ENCODE measurements around the gene CFAP57. TPM values are rescaled to one million over a fixed set of nuclear protein-coding genes. Genes with fewer than 3 reads are reported as not detected.

CFAP57 gene
- total and polyA plus RNA-seq, 2 experiments from 2014 or later = 0.09 TPM; not detected in 1

GRCh38 chr1:43233631-43234030 lies 61.5 kb downstream of the CFAP57 start:
- H3K27ac ChIP-seq = no peak overlapping the region
- H3K36me3 ChIP-seq = no peaks in the 10 kb centered on the region
- H3K27me3 ChIP-seq = no peaks in the 10 kb centered on the region
- H3K4me3 ChIP-seq = no peak overlapping the region
- no peak for DNase-seq (ENCODE audit: low read depth in 1 of 2, low spot score in 1 of 2)
- TF ChIP-seq CTCF (IDR thresholded peaks at IDR 0.05; ENCODE audit: low read depth, low read length) = no peak
- H3K4me1 ChIP-seq (ENCODE audit: low read depth) = peaks cover 3% of the 10 kb centered on the region
- H3K9me3 ChIP-seq (ENCODE audit: low read depth) = no peaks in the 10 kb centered on the region

GRCh38 chr1:43234267-43234666 lies 62.1 kb downstream of the CFAP57 start:
- TF ChIP-seq CTCF (IDR thresholded peaks at IDR 0.05; ENCODE audit: low read depth, low read length) = no peak
- no peaks in the 10 kb centered on the region for H3K36me3 ChIP-seq
- H3K27me3 ChIP-seq = no peaks in the 10 kb centered on the region
- no peaks in the 10 kb centered on the region for H3K9me3 ChIP-seq (ENCODE audit: low read depth)
- DNase-seq (ENCODE audit: low read depth in 1 of 2, low spot score in 1 of 2) = no peak
- no peak overlapping the region for H3K27ac ChIP-seq
- H3K4me1 ChIP-seq (ENCODE audit: low read depth) = peaks cover 3% of the 10 kb centered on the region
- H3K4me3 ChIP-seq = no peak overlapping the region

- H3K27ac ChIP-seq = no peak overlapping the region
- no peaks in the 10 kb centered on the region for H3K9me3 ChIP-seq (ENCODE audit: low read depth)
- no peak for TF ChIP-seq CTCF (IDR thresholded peaks at IDR 0.05; ENCODE audit: low read depth, low read length)
- peaks cover 3% of the 10 kb centered on the region for H3K4me1 ChIP-seq (ENCODE audit: low read depth)
- H3K27me3 ChIP-seq = no peaks in the 10 kb centered on the region
- no peak for DNase-seq (ENCODE audit: low read depth in 1 of 2, low spot score in 1 of 2)
- H3K36me3 ChIP-seq = no peaks in the 10 kb centered on the region
- H3K4me3 ChIP-seq = no peak overlapping the region
Measured at GRCh38 chr1:43235040-43235439, 62.9 kb downstream of the CFAP57 start.

GRCh38 chr1:43235451-43236121 lies 63.5 kb downstream of the CFAP57 start:
- TF ChIP-seq CTCF (IDR thresholded peaks at IDR 0.05; ENCODE audit: low read depth, low read length) = no peak
- Histone ChIP-seq H3K4me1 (ENCODE audit: low read depth) (peaks cover 3% of the 10 kb centered on the region), H3K9me3 (ENCODE audit: low read depth) (no peaks in the 10 kb centered on the region), H3K4me3 (no peak overlapping the region), H3K27me3 (no peaks in the 10 kb centered on the region), H3K36me3 (no peaks in the 10 kb centered on the region), H3K27ac (no peak overlapping the region)
- DNase-seq (ENCODE audit: low read depth in 1 of 2, low spot score in 1 of 2) = no peak

- no peaks in the 10 kb centered on the region for H3K27me3 ChIP-seq
- no peak overlapping the region for H3K4me3 ChIP-seq
- H3K9me3 ChIP-seq (ENCODE audit: low read depth) = no peaks in the 10 kb centered on the region
- DNase-seq (ENCODE audit: low read depth in 1 of 2, low spot score in 1 of 2) = no peak
- no peak overlapping the region for H3K27ac ChIP-seq
- no peak for TF ChIP-seq CTCF (IDR thresholded peaks at IDR 0.05; ENCODE audit: low read depth, low read length)
- H3K4me1 ChIP-seq (ENCODE audit: low read depth) = peaks cover 3% of the 10 kb centered on the region
- H3K36me3 ChIP-seq = no peaks in the 10 kb centered on the region
Measured at GRCh38 chr1:43237121-43237520, 65.0 kb downstream of the CFAP57 start.

Data from cardiac muscle cell (in vitro differentiated cells and primary cell).